Stimulated activated CD8-positive, alpha-beta memory T cell treated with anti-CD3 and anti-CD28 coated beads, Interleukin-4, amount 100 ng/mL, for 4 hours (primary cell): ENCODE results near the gene TNNC2.
"Not testable (repeated sequence)": the region's sequence is repeated elsewhere in the genome, so short reads cannot be mapped to it uniquely, and the experiment has no call there.

Source experiments
- DNase-seq, 2 donors: peaks; one replicate each; pipeline ENCODE4 v3.0.0-alpha.2; 2020; ENCODE audit warnings: low read depth in 2 of 2, low spot score in 1 of 2

Gene TNNC2

GRCh38 chr20:45848969-45849582, 22.0 kb upstream of the TNNC2 start:
- no peak for DNase-seq

DNA sequence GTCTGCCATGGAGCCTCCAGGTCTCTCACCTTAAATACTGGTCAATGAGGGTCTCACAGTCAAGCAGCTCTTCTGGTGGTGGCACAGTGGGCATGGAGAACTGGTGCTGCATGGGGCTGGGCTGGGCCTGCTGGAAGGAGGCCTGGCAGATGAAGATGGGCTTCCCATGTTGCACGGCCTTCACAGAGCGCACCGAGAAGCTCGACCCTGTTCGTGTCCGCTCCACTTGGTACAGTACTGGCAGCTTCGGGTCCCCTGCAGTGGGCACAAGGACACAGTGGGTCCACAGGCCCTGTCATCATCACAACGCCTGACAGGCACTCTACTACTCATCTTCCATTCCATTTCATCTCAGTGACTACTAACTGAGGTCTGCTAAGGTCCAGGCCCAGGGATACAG, 21.3 kb upstream of the TNNC2 start:
- DNase-seq, result no peak

DNA sequence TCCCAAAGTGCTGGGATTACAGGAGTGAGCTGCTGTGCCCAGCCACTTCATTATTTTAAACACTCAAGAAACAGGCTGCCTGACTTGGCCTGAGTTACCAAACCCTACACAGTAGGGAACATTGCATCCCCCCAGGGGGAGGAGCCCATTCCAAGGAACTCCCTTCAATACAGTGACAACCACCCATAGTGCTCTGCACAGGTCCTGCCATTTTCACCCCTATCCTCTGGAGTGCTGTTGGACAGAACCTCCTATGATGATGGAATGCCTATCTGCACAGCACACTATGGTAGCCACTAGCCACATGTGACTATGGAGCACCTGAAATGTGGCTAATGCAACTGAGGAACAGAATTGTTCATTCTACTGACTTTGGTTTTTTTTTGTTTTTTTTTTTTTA, 18.3 kb upstream of the TNNC2 start:
- no peak for DNase-seq

- no peak for DNase-seq
Observed at GRCh38 chr20:45843506-45843905, 16.4 kb upstream of the TNNC2 start.

DNA sequence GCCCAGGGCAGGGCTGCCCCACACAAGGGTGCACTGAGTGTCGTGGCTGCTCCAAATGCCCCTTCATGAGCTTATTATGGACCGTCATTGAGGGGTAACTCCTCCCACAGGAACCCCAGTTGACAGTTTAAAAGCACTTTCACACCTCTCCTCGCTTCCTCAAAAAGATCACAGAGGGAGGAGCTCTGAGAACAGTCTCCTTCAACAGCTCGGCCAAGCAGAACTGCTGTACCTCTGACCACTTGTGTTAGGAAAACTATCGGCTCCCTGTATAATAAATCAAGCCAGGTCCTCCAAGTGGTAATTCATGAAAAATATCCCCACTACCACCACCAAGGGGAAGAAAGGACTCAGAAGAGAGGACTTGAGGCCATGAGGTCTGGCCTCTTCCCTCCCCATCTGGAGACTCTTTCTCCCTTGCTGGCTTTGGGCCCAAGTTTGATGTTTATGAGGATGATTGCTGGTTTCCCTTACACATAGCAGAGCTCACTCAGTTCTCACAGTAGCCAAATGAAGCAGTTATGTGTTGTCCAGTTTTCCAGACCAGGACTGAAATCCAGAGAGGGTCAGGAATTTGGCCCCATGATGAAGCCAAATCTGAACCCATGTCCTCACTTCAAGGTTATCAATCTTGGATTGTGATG, 15.2 kb upstream of the TNNC2 start:
- DNase-seq, result no peak

GRCh38 chr20:45841407-45842129, 14.5 kb upstream of the TNNC2 start:
- DNase-seq, result no peak

GRCh38 chr20:45840700-45841198, 13.6 kb upstream of the TNNC2 start:
- DNase-seq, result no peak

- no peak for DNase-seq
Observed at GRCh38 chr20:45836841-45837240, 9.7 kb upstream of the TNNC2 start.

GRCh38 chr20:45835825-45836224, 8.7 kb upstream of the TNNC2 start:
- DNase-seq, result no peak

DNA sequence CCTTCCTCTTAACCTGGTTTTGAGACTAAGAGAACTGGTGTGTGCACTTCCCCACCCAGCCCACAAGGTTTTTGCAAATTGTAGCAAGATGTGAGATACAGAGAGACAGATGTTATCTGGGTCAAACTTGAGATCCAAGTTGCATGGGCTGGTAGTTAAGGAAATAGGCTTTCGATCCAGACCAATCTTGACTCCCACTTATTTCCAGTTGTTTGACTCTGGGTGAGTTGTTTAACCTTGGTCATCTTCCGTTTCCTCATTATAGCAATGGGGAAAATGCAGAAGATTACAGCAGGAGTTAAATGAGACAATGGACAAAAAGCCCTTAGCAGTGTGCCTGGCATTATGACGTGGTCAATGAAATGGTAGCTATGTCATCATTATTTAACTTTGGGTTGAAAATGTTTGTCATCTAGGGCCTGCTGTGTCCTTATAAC, 8.2 kb upstream of the TNNC2 start:
- DNase-seq, result no peak

DNA sequence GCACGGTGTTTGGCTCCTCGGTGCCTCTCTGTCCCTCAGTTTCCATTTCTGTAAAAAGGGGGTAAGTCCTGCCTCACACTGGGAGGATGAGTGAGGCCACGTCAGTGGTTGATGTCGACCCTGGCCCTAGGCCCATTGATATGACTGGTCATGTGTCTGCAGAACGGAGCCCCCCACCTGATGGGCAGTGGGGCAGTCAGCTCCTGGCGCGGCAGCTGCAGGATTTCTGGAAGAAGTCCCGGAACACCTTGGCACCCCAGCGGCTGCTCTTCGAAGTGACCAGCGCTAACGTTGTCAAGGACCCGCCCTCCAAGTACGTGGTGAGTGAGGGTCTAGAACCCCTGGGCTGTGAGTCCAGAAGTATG, 7.7 kb upstream of the TNNC2 start:
- no peak for DNase-seq

DNA sequence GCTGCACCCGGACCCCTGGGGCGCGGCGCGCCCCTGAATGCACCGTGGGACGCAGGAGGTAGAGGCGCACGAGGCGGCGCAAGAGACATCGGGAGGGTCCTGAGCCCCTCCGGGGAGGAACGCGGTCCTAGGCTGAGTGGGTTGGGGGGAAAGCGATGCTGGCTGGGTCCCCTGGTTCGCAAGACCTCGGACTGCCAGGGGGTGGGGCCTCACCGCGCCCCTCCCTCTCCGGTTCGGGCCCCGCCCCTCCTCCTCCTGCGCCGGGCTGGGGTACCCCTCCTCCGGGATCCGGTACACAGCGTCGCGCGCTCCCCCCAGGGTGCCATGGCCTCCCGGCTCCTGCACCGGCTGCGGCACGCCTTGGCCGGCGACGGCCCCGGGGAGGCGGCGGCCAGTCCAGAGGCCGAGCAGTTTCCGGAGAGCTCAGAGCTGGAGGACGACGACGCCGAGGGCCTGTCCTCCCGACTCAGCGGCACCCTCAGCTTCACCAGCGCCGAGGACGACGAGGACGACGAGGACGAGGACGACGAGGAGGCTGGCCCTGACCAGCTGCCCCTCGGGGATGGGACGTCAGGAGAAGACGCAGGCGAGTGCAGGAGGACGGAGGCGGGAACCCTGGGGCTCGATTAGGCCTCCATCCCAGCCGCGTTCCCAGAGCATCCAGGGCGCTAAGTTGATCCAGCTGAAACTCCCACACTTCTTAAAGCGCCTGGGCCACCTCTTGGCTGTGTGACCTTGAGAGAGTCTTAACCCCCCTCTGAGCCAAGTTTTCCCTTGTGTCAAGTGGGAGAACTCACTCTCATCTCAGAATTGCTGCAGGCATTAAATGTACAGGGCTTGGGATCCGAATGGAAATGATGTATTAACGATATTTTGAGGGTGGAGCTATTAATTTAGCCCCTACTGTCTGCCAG, 7.0 kb upstream of the TNNC2 start:
- no peak for DNase-seq

- no peak for DNase-seq
Observed at GRCh38 chr20:45833030-45833882, 6.1 kb upstream of the TNNC2 start, which contains the start of gene SNX21. Gene SNX21, plus strand, starts transcription at chr20:45833799. Its CDS starts 121 bp downstream, at chr20:45833920.

GRCh38 chr20:45832619-45833018, 5.5 kb upstream of the TNNC2 start:
- no peak for DNase-seq

DNA sequence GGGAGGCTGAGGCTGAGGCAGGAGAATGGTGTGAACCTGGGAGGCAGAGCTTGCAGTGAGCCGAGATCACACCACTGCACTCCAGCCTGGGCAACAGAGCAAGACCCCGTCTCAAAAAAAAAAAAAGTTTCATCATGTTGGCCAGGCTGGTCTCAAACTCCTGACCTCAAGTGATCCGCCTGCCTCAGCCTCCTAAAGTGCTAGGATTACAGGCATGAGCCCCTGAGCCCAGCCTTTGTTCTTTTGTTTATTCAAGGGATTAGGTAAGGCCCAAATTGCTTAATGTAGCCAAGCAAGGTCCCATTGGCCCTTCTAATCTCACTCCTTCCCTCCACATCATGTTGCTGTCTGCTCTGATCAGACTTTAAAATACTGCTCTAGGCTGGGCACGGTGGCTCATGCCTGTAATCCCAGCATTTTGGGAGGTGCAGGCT, 2.6 kb upstream of the TNNC2 start:
- not testable (repeated sequence) for DNase-seq

DNA sequence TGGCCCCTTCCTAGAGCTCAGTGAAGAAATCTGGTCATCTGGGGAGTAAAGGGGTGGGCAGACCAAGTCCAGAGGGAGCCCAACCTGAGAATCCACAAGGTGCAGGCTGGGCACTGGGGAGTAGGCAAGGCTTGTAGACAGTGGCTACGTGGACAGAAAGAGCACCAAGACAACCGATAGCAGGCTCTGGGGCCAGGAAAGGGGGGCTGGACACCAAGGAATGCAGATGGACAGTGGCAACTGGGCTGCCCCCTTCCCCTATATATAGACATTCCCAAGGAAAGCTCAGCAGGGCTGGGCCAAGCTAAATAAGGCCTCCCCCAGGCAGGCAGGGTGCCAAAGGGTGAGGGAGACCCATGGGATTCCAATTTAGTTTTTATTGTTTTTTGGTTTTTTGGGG, 1.5 kb upstream of the TNNC2 start:
- no peak for DNase-seq

DNA sequence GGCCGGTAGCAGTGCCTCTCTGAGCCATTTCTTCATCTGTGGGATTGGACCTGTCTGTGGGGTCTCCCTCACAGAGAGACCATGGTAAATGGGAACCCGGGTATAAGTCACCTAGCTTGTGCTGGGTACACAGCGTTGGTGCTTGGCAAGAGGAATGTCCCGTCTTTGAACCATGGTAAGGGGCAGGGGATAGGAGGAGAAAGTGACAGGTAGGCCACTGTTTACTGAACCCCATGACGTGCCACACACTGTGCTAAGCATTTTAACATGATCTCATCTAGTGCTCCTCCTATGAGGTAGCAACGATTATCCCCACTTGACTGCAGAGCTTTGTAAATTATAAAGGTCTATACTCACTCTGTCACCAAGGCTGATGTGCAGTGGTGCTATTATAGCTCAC, 600 bp upstream of the TNNC2 start:
- no peak for DNase-seq

DNA sequence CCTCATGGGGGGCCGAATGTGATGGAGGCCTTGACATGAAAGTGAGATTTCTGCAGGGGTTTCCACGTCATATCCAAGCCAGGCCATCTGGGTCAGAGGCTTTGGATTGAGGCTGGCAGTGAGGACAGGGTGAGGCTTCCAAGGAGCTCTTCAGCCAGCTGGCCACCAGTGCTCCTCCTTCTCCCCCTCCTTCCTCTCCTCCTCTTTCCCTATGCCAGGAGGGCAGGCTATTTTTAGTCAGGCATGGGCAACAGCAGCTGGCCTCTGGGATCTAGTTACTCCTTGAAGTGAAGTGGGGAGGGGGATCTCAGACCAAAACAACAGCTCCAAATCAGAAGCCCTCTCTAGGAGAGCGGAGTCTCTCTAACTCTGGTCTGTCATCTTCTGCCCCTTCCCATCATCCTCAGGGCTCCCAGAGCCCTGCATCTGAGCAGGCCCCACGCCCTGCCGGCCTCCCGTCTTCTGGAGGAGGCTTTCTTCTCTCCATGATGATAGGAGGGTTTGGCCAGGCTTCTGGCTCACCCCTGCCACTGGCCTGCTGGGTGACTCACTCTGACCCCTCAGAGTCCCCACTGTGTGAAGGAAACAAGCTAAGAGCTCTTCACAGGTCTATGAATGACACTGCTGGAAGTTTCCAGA, 612 bp downstream of the TNNC2 start:
- DNase-seq, result no peak

- DNase-seq, result peak in 1 of 2 donors; percentile 12
Observed at GRCh38 chr20:45823949-45824835, 2.9 kb downstream of the TNNC2 start.
